NCI-H345 treated with DMSO at 0.1 percent for 48 hours (cell line): ENCODE data around the gene DBH.
"Not testable (repeated sequence)": the region's sequence is repeated elsewhere in the genome, so short reads cannot be mapped to it uniquely, and the experiment has no call there.

Experiments used
- DNase-seq: peaks from one replicate; lab custom pipeline; 2025; ENCODE audit not compliant: unreplicated experiment; lab: John Stamatoyannopoulos, UW

Gene DBH

GRCh38 chr9:133664173-133665050 lies 28.2 kb downstream of the DBH start:
- peak; percentile 84 for DNase-seq

GRCh38 chr9:133665096-133665495 lies 28.9 kb downstream of the DBH start:
- DNase-seq = no peak

GRCh38 chr9:133665535-133665934 lies 29.4 kb downstream of the DBH start:
- DNase-seq = no peak

- DNase-seq = no peak
Measured at GRCh38 chr9:133666387-133666786, 30.2 kb downstream of the DBH start.

- no peak for DNase-seq
Measured at GRCh38 chr9:133666845-133667244, 30.7 kb downstream of the DBH start.

- DNase-seq = no peak
Measured at GRCh38 chr9:133667759-133668450, 31.7 kb downstream of the DBH start.

GRCh38 chr9:133669182-133669801 lies 33.1 kb downstream of the DBH start:
- no peak for DNase-seq

DNA sequence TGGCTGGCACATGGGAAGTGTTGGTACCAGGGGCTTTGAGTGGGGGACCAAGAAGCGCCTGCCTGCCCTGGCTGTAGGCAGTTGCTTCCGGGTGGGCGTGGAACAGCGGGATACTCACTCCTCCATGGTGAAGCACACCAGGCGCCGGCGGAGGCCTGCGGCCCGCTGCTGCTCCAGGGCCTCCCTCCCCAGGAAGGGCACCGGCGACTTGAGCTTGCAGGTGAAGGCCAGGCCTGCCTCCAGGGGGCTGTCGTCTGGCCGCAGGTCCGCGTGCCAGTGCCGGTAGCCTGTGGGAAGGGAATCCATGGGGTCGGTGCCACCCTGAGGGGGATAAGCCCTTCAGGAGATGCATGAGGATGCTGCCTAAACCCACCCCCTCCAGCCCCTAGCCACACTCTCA lies 34.3 kb downstream of the DBH start:
- no peak for DNase-seq

DNA sequence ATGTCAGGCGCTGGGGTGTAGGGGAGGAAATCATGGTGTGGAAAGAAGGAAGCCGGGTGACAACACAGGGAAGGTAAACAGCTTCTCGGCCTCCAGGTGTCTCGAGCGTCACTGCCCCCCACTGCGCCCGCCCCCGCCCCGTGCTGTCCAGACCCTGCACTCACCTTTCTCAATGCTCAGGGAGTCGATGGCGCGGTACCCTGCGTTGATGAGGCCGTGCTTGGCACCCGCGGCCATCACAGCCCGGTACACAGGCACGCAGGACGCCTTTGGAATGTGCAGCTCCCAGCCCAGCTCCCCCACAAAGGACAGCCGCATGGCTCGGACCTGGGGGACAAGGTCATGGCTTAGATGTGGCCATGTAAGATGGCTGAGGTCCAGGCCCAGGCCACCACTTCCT lies 35.2 kb downstream of the DBH start:
- DNase-seq = no peak

- no peak for DNase-seq
Measured at GRCh38 chr9:133672503-133673257, 36.5 kb downstream of the DBH start.

DNA sequence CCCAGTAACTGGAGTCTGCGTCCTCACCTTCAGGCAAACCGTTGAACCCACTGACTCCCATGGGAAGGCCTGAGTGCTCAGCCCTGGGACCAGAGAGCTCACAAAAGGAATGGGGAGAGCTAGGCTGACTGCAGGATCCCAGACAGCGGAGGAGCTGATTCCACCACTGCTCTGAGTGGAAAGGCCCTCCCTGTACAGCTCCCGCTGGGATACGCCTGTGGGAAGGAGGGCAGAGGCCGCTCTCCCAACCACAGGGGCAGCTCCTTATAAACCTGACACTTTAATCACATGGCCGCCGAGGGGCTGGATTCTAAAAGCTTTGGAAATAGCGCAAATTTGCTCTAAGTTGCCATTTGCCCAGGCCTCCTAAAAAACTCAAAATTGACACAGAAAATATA lies 37.1 kb downstream of the DBH start:
- no peak for DNase-seq

GRCh38 chr9:133674091-133674490 lies 37.9 kb downstream of the DBH start:
- DNase-seq = no peak

- DNase-seq = not testable (repeated sequence)
Measured at GRCh38 chr9:133675796-133676195, 39.6 kb downstream of the DBH start.

DNA sequence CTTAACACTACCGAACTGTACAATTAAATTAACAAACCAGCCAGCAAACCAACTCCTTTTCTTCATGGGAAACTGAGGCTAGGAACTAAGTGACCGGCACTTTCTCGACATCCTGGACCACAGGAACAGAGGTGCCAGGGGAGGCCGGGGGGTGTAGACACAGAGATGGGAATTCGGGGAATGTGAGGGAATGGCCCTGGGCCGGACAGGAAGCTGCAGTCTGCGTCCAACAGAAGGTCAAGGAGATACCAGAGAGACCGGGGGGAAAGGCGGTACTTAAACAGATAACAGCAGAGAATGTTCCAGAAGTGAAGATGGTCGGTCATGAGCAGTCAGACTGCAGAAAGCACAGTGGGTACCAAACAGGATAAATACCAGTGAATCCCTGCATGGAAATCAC lies 40.3 kb downstream of the DBH start:
- no peak for DNase-seq

DNA sequence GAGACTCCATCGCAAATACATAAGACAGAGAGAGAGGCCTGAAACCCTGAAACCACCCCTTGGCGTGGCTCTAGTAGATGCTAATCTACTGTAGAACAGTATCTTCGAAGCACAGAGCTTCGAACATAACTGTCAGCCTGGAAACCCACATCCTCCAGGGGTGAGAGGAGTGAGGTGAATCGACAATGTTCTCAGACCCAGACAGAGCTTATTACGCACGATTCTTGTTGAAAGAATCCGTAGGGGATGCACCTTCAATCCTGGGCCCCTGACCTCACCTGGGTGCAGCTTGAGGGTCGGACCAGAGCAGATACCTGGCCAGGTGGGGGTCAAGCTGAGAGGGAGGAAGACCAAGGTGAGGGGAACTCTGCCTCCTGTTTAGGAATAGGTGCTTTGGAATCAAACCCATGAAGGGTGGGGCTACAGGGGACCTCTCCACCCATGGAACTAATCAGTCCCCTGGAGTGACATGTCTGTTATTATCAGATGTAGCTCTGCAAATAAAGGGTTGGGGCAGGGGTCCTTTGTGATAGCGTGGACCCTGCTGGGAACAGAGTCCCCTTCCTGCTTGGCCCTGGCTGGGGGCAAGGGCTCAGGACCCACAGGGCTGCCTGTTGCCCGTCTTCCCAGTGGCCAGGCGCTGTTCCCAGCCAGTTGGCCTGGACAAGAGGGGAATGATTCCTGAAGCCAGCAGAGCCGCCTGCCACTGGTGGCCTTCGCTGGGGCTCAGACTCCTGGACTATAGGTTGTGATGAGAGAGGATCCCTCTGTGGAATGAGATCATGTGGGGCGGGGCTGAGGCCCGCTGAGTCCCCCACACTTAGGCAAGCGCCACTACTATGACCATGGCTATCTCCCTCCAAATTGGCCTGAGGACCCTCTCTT lies 41.2 kb downstream of the DBH start:
- DNase-seq = no peak

DNA sequence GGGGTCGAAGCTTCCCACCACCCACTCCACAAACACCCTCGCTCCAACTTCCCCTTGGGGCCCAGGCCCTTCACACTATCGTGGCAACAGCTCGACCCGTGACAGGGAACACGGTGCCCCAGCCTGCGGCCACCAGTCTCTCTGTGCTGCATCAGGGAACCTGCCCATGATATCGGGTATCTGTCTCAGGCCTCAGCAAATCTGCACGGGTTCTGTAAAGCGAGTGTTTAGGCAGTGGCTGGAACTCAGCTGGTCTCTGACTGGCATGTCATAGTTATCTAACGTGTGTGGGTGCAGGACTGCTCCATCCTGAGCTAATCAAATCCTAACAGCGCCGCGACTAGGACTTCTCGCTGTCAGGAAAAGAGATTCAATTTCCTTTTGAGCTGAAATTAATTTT lies 42.9 kb downstream of the DBH start:
- no peak for DNase-seq

DNA sequence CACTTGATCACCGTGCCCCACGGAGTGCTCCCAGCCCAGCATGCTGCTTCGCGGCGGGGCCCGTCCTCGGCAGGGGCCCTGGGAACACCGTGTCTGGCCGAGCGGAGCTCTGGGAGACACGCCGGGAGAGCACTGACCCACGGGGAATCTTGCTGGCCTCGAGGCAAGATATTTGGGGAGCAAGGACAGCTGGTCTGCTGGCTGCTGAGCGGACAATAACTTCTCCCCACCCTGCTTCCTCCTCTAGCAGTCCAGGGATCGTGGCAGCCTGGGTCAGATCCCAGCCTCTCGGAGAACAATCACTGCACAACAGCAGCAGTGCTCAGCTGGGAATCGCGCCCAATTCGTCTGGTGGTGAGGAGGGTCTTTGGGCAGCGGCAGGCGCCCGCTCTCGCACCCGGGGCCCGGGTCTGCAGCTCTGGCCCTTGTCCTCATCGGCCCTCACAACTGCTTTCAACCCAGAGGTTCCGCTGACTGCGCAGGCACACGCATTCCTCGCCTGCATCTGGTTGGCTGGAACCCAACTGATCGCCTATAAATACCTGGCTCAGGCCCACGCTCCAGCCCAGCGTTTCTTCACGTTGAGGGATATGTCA lies 43.4 kb downstream of the DBH start:
- no peak for DNase-seq

DNA sequence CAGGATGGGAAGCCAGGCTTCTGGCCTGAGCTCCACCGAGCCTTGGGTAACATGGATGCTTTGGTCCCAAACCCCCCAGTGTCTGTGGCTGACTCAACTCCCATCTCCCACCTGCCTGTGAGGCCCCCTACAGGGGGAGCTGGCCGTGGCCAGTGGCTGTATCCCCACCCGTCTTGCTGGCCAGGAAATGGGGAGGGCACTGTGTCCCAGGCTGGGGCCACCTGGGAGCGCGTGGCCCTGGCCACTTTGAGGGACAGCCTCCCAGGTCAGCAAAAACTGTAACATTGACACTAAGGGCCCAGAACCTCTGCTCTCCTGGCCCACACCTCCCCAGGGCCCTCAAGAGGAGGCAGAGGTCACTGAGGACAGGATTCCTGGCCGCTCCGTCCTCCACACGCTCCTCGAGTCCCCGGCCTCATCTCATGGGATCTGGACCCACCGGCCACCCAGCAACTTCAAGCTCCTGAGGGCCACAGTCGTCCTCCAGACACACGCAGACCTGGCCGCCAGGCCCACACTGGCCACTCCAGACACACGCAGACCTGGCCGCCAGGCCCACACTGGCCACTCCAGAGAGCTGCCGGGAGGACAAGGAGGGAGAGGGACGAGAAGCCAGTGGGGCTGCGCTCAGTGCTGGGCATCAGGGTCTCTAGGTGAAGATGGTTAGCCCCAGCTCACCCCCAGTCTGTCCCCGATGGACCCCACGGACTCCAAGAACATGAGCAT lies 44.2 kb downstream of the DBH start:
- no peak for DNase-seq

DNA sequence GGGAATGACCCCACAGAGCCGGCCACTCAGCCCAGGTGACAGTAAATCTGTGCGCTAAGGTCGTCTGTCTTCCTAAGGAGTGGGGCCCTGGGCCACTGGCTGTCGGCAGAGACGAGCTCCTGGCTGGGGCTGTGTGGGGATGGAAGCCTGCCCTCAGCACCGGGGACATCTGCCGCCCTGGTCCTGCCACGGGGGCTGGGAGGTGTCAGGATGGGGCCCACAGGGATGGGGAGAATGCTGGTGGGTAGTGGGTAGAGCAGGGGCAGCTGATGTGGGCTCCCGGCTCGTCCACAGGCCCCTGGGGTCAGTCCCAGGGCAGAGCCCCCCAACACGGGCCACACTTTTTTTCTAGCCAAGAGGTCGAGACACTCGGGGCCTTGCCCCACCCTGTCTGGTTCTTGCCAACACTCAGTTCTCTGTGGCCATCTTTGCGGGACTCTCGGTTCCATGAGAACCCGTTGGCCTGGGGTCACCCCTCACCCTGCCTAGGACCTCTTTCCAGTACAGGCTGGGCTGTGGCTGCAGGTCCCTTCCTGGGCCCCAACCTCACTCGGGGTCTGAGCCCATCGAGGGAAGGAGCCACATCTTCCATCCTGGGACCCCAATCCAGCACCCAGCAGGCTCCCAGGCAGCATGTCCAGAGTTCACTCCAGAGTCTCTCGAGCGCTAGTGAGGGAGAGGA lies 45.0 kb downstream of the DBH start:
- DNase-seq = no peak
